HG03439 (cell line): ENCODE measurements around the gene INPP5A.
"Not testable (repeated sequence)": the region's sequence is repeated elsewhere in the genome, so short reads cannot be mapped to it uniquely, and the experiment has no call there.

Source experiments
- ATAC-seq: cut with Tn5 transposase; IDR thresholded peaks from one replicate; pipeline ENCODE4 v1.9.1; 2021; ENCODE audit warnings: mild to moderate bottlenecking, moderate library complexity; ENCODE audit not compliant: unreplicated experiment

INPP5A gene

GRCh38 chr10:132787495-132788179 is 250.1 kb downstream of the INPP5A start:
- ATAC-seq: no peak

GRCh38 chr10:132788180-132788830 is 250.7 kb downstream of the INPP5A start:
- no peak for ATAC-seq

GRCh38 chr10:132788831-132789219 is 251.2 kb downstream of the INPP5A start:
- no peak for ATAC-seq

DNA sequence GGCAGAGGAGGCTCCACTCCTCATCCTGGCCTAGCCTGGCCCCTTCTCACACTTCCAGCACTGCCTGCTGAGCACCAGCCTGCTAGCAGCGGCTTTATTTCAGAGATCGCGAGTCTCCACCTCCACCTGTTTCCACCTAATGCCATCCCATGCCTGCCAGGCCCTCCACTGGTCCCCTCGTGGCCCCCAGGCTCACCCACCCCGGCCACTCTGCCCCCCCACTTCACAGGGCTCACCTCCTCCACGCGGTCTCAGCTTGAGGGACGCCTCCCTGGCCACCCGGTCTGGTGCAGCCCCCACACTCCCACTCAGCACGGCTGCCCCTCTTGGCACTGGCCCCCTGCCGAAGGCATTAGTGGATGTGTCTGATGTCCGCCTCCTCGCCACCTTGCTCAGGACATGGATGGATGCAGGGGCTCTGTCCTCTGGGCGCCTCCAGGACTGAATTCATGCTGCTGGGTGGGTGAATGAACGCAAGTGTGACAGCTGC is 252.1 kb downstream of the INPP5A start:
- no peak for ATAC-seq

DNA sequence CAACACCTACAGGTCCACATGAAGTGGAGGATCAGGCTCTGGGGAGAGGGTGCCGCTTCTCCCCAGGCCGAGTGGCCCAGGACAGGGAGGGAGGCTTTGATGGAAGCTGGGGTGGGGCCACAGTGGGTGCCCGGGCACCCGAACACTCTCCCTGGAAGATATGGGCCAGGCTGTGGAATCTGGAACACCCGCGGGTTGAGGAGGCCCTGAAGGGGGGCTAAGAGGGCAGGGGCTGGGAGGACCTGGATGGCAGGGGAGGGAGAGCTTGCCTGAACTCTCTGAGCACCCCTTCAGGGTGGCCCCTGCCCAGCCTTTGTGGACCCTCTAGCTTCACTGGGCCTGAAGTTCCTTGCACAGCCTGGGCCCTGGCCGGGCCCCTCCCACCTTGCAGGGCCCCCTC is 252.9 kb downstream of the INPP5A start:
- ATAC-seq: no peak

DNA sequence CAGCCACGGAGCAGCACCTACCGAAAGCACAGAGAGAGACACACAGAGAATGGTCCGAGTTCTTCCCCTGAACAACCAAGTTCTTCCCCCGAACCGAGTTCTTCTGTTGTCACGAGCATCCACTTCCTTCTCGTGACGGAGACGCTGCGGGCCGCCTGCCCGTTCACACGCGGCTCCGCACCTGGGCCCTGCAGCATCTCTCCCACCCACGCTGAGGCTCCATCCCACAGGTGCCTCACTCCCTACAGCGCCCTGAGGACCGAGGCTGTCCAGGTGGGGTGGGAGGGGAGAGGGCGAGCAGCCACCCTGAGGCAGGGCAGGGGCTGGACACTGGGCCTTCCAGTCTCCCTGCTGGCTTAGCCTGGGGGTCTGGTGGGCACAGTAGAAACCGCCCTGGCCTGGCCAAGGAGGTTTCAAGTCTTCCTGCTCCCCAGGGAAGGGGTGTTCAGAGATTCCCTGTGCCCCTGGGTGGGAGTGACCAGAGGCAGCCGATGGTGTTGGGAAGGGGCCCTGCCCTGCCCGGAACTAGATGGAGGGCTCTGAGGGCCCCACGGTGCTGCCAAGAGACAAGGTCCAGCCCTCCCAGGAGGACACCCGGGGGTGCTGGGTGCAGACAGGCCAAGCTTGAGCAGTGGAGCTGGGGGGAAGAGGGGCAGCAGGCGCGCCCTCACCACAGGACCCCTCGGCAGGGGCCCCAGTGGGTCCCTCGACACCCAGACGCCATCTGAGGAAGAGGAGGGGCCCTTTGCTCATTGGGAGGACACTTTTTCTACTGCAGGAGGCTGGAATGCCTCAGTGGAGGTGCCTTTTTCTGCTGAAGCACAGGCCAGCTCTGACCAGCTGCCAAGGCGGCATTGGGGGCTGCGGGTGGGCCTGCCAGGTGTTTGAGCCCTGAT is 253.6 kb downstream of the INPP5A start:
- ATAC-seq: no peak

DNA sequence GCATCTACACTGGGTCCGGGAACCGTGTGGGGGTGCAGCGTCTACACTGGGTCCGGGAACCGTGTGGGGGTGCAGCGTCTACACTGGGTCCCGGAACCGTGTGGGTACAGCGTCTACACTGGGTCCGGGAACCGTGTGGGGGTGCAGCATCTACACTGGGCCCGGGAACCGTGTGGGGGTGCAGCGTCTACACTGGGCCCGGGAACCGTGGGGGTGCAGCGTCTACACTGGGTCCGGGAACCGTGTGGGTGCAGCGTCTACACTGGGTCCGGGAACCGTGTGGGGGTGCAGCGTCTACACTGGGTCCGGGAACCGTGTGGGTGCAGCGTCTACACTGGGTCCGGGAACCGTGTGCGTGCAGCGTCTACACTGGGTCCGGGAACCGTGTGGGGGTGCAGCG is 254.5 kb downstream of the INPP5A start:
- ATAC-seq: not testable (repeated sequence)

DNA sequence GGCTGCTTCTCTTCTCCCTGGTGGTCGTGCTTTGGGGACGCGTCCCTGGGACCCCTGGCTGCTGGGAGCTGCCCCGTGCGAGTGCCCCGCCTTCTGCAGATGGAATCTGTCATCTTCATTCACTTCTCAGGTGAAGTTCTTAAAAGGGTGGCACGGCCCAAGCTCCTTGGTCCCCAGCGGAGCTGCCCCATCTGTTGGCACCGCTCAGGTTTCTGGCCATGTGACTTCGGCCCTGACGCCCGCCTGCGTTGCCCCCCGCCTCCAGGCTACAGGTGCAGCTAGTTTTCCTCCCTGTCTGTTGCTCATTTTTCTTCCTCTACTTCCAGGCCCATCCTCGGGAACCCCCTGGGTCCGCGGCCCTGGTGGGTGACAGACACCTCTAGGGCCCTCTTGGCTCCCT is 255.2 kb downstream of the INPP5A start:
- no peak for ATAC-seq

DNA sequence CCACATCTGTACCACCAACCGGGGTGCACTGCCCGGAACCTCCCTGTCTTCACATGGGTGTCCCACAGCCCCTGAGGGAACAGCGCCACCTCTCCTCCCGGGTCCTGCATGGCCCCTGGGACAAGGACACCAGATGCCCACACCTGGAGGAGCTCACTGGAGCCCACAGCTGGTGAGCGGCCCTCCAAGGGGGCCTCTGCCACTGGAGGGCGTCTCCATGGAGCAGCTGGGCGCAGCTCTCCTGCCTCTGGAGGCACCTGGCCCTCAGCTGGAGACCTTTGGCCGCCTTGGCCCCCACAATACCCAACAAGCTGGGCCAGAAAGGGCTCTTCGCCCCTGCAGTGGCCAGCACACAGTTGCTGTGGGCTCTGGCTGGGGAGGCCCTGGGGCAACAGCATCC is 255.6 kb downstream of the INPP5A start:
- no peak for ATAC-seq

DNA sequence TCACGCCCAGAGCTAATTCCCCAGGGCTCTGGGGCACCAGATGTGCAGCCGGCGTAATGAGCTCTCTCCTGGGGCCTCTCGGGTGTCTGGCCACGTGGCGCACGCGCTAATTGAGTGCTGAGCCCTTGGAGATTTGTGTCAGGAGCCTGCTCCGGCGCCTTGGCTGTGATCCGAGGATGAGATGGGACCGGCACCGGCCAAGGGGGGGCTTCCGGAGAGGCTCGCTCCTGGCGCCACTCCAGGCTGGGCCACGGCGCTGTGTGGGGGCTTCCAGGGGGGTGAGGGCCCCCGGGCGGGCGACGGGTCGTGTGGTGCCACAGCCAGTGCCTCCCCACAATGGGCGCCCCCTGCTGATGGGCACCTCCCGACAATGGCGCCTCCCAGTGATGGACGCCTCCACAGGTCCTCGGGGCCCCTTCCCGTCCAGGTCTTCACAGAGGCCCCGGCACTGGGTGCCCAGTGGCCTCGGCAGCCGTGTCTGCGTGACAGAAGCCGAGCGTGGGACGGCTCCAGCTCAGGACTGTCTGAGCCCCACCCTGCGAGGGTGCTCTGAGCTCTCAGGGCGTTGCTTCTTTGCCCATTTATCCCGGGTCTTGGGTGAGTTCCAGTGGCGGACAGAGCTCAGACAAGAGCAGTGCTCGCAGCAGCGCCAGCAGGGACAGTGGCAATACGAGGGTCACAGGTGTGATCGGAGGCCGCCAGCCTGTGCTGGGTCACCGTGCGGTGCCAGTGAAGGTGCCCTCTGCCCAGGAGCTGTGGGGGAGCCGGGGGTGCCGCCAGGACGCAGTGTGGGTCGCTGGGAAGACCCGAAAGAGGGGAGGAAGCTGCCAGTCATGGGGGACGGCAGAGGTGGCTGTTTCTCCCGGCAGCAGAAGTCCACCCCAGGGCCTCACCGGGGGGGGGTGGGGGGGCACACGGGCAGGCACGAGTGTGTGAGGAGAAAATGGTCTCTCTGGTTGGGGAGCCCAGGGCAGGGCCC is 256.6 kb downstream of the INPP5A start:
- ATAC-seq: no peak

DNA sequence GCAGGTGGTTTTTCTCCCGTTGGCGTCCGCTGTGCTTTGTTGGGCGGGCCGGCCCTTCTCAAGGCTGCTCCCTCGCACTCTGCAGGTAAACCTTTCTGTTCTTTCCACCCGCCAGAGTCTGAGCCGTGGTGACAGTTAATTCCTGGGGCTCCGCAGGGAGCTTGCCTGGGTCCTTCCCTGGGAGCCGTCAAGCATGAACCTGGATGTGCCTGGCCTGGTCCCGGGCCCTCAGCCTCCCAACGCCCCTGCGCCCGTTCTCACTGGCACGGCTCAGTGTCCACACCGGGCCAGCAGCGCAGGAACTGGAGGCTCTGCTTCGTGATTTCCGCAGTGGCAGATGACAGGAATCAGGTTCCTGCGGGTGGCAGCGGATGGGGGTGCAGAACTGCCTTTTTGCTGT is 259.3 kb downstream of the INPP5A start:
- no peak for ATAC-seq

GRCh38 chr10:132797986-132798385 is 260.4 kb downstream of the INPP5A start:
- not testable (repeated sequence) for ATAC-seq

- ATAC-seq: no peak
Observed at GRCh38 chr10:132798403-132798802, 260.8 kb downstream of the INPP5A start.

GRCh38 chr10:132798876-132799275 is 261.3 kb downstream of the INPP5A start:
- no peak for ATAC-seq

DNA sequence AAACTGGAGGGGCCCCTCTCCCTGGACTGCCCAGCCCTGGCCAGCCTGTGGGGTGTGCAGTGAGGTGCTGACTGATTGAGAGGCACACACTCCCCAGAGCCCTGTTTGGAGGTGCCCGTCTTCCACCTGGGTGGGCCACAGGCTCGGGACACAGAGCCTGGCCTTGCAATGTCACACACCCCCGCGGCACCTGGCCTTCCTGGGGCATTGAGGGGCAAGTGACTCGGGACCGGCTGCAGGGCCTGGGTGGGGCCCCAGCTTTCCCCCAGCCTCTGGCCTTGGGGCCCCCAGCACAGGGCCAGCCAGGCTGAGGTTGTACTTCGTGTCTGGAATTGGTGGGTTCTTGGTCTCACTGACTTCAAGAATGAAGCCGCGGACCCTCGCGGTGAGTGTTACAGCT is 262.3 kb downstream of the INPP5A start:
- ATAC-seq: no peak

DNA sequence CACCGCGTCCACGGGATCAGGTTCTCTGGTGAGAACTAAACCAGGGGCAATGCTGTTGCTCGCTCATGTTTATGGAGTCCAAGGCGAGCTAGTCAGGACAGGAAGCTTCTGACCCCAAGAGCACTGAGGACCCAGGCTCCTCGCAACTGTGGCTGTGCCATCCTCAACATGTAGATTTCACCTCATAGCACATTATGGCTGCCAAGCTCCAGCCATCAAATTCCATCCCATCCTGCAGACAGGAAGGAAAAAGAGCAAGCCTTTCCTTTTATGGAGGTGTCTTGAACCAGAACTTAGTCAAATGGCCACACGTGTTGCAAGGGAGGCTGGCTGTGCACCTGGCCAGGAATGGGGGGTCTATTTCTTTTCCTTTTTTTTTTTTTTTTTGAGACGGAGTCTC is 264.5 kb downstream of the INPP5A start:
- ATAC-seq: no peak

DNA sequence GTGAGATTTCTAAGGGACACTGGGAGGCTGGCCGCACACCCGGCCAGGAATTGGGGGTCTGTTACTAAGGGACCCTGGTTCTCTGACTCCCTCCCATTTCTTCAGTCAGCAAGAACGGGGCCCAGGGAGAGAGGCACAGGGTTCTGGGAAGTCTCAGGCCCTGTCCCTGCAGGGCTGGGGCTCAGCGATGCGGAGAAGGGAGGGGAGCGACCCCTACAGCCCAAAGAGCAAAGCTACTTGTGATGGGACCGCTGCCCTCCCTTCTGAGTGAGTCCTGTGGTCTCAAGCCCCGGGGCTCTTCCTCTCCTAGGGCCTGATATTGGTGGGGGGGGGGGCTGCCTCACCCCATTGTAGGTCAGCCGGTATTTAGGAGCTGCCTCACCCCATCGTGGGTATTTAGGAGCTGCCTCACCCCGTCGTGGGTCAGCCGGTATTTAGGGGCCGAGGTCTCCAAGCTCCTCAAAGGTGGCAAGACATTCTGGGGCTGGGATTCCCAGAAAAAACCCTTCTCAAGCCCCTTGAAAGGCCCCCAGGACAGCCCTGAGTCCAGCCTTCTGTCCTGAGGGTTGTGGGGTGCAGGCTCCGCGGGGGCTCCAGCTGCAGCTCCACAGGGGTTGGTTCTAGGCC is 265.2 kb downstream of the INPP5A start:
- ATAC-seq: no peak

DNA sequence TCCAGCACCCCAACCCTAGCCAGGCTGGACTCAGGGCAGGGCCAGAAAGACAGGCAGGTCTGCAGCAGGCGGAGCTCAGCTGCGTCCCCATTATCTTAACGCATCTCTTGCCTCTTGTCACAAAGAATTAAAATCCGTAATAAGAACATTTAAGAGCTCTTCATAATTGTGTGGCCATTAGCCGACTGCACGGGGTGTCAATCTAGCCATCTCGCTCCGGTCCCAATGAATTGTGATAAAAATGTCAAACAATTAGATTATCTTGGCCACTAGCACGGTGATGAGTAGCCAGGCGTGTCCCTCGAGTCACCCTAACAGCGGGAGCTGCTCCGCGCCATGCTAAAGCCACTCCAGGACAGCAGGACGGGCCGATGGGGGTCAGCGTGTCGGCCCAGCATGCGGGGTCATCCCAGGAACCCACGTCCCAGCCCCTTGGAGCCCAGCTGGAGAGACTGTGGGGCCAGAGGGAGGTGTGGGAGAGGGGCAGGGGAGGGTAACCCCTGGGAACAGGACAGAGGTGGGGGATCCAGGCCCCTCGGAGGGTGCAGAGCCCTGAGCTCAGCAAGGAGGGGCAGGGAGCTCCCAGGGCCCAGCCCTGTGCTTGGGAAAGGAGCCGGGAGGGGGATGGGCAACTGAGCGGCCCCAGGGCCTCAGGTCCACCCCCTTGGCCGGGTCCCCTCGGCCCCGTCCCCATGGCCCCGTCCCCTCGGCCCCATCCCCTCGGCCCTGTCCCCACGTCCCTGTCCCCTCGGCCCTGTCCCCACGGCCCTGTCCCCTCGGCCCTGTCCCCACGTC is 266.0 kb downstream of the INPP5A start:
- ATAC-seq: no peak

GRCh38 chr10:132804287-132804686 is 266.7 kb downstream of the INPP5A start:
- ATAC-seq: no peak
